Measurements from ENCODE around the gene LMCD1.
A peak's percentile ranks its signal among the peaks of the same experiment; 100 is the strongest.
"Not testable (repeated sequence)": the region's sequence is repeated elsewhere in the genome, so short reads cannot be mapped to it uniquely, and the experiment has no call there.

LMCD1 gene

DNA sequence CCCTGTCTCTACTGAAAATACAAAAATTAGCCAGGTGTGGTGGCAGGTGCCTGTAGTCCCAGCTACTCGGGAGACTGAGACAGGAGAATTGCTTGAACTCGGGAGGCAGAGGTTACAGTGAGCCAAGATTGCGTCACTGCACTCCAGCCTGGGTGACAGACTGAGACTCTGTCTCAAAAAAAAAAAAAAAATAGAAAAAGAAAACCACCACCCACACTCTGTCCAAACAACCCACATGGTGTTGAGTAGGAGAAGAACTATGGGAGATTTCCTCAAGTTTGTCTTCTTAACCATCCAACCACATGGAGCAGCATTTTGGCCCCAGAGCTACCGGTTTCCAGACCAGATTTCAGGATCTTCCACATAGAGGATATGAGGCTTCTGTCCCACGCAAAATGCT, 78.8 kb downstream of the LMCD1 start:
- not testable (repeated sequence) for H2BK120ac ChIP-seq (ENCODE audit: low read depth, low read length); DNase-seq (ENCODE audit: low spot score); H3K23ac ChIP-seq (ENCODE audit: low read depth, low read length, poor library complexity); H3K79me1 ChIP-seq (ENCODE audit: low read depth, low read length); H3K27me3 ChIP-seq (ENCODE audit: control insufficient read depth in 3 of 3, insufficient read depth in 3 of 3, low read depth in 1 of 3, low read length in 3 of 3); H3K4me3 ChIP-seq (ENCODE audit: low read length in 2 of 2); H3K4me1 ChIP-seq (ENCODE audit: control insufficient read depth in 2 of 2, insufficient read depth in 1 of 2, low read depth in 1 of 2, low read length in 2 of 2); H3K9ac ChIP-seq (ENCODE audit: low read depth, low read length, poor library complexity); H2BK5ac ChIP-seq (ENCODE audit: low read length); H3K14ac ChIP-seq (ENCODE audit: low read length); H2AK5ac ChIP-seq (ENCODE audit: low read depth, low read length); H2AFZ ChIP-seq (ENCODE audit: low read length); H3K27ac ChIP-seq (replicated peaks; ENCODE audit: low read length); H3K4me2 ChIP-seq (ENCODE audit: insufficient read depth, low read length, poor library complexity, severe bottlenecking); H4K91ac ChIP-seq (ENCODE audit: low read depth, low read length, poor library complexity); H2BK12ac ChIP-seq (ENCODE audit: low read length); H4K8ac ChIP-seq (ENCODE audit: low read depth, low read length); H3K36me3 ChIP-seq (replicated peaks in 1 of 2; ENCODE audit: control insufficient read depth in 2 of 2, insufficient read depth in 2 of 2, low read length in 2 of 2); H2BK15ac ChIP-seq (ENCODE audit: low read length); H3K9me3 ChIP-seq (replicated peaks in 1 of 2; ENCODE audit: control insufficient read depth in 2 of 2, insufficient read depth in 1 of 2, low read depth in 1 of 2, low read length in 2 of 2); H3K4ac ChIP-seq (ENCODE audit: low read length); H3K18ac ChIP-seq (ENCODE audit: low read length)
- no CpG with 5 or more reads among the region's 5 CpGs for WGBS, 2 donors (ENCODE audit: extremely low coverage in 2 of 2, insufficient read length in 2 of 2, insufficient replicate concordance in 1 of 2)

DNA sequence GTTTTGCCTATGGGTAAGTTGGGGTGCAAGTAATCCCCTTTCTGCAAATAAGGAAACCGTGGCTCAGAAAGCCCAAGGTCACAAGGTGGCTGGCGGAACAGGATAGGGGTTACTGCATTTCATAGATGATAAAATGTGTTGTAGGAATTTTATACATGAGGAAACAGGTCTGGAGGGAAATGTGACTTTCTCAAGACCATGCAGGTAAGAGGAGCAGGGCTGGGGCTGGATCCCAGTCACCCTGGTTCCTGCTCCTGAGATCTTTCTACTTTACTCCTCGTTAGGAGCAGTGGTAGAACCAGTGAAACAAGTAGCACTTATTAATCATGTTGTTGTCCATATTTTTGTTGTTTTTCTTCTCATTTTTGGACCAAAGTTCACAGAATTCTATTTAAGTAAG, 79.8 kb downstream of the LMCD1 start:
- Histone ChIP-seq H3K27me3 (ENCODE audit: control insufficient read depth in 3 of 3, insufficient read depth in 3 of 3, low read depth in 1 of 3, low read length in 3 of 3) (no peaks in the 10 kb centered on the region), H3K4ac (ENCODE audit: low read length) (no peak overlapping the region), H2AK5ac (ENCODE audit: low read depth, low read length) (no peak overlapping the region), H3K23ac (ENCODE audit: low read depth, low read length, poor library complexity) (no peak overlapping the region), H3K14ac (ENCODE audit: low read length) (no peak overlapping the region), H2BK12ac (ENCODE audit: low read length) (no peak overlapping the region), H2BK15ac (ENCODE audit: low read length) (no peak overlapping the region), H3K4me1 (ENCODE audit: control insufficient read depth in 2 of 2, insufficient read depth in 1 of 2, low read depth in 1 of 2, low read length in 2 of 2) (no peaks in the 10 kb centered on the region), H3K18ac (ENCODE audit: low read length) (no peak overlapping the region), H4K8ac (ENCODE audit: low read depth, low read length) (no peak overlapping the region), H3K79me1 (ENCODE audit: low read depth, low read length) (no peaks in the 10 kb centered on the region), H3K9ac (ENCODE audit: low read depth, low read length, poor library complexity) (no peak overlapping the region), H2BK5ac (ENCODE audit: low read length) (no peak overlapping the region), H2AFZ (ENCODE audit: low read length) (no peak overlapping the region), H2BK120ac (ENCODE audit: low read depth, low read length) (no peak overlapping the region), H3K27ac (replicated peaks; ENCODE audit: low read length) (no peak overlapping the region), H3K4me2 (ENCODE audit: insufficient read depth, low read length, poor library complexity, severe bottlenecking) (no peak overlapping the region), H3K4me3 (ENCODE audit: low read length in 2 of 2) (no peak overlapping the region), H4K91ac (ENCODE audit: low read depth, low read length, poor library complexity) (no peak overlapping the region), H3K36me3 (replicated peaks in 1 of 2; ENCODE audit: control insufficient read depth in 2 of 2, insufficient read depth in 2 of 2, low read length in 2 of 2) (no peaks in the 10 kb centered on the region), H3K9me3 (replicated peaks in 1 of 2; ENCODE audit: control insufficient read depth in 2 of 2, insufficient read depth in 1 of 2, low read depth in 1 of 2, low read length in 2 of 2) (peaks cover 0 to 1% of the 10 kb centered on the region in 2 donors)
- WGBS, 2 donors (ENCODE audit: extremely low coverage in 2 of 2, insufficient read length in 2 of 2, insufficient replicate concordance in 1 of 2): no CpG with 5 or more reads among the region's 3 CpGs
- DNase-seq (ENCODE audit: low spot score): no peak

DNA sequence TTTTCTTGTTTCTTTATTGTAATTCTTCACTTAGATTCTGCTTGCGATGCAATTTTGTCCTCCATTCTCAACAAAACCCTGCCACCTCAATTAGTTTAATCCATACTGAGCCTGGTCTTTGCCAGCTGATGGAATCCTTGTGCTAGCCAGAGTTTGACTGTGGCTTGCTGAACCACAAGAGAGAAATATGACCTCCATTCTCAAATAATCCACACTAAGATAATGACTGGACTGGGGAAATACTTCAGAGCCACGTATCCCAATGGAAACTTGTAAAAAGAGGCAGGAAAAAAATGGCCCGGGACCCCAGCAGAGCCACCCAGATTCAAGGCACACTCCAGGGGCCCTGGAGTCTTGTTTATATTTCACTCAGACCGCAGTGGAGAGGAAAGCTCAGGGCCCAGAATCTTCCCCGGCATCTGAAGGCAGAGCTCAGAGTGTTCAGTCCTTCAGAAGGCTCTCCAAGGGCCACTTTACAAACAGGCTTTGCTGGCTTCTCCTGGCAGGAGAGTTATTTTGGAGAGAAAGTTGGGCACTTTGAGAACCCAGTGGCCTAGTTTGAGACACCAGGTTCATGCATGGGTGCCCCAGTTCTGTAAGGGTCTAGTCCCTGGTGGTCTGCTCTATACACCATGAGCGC, 80.3 kb downstream of the LMCD1 start:
- Histone ChIP-seq H3K4me3 (ENCODE audit: low read length in 2 of 2) (no peak overlapping the region), H2BK12ac (ENCODE audit: low read length) (no peak overlapping the region), H3K18ac (ENCODE audit: low read length) (peak overlapping the region; percentile 54), H3K27ac (replicated peaks; ENCODE audit: low read length) (no peak overlapping the region), H3K4me2 (ENCODE audit: insufficient read depth, low read length, poor library complexity, severe bottlenecking) (no peak overlapping the region), H3K36me3 (replicated peaks in 1 of 2; ENCODE audit: control insufficient read depth in 2 of 2, insufficient read depth in 2 of 2, low read length in 2 of 2) (no peaks in the 10 kb centered on the region), H3K79me1 (ENCODE audit: low read depth, low read length) (no peaks in the 10 kb centered on the region), H3K14ac (ENCODE audit: low read length) (no peak overlapping the region), H2AFZ (ENCODE audit: low read length) (no peak overlapping the region), H3K27me3 (ENCODE audit: control insufficient read depth in 3 of 3, insufficient read depth in 3 of 3, low read depth in 1 of 3, low read length in 3 of 3) (no peaks in the 10 kb centered on the region), H2BK5ac (ENCODE audit: low read length) (no peak overlapping the region), H3K4me1 (ENCODE audit: control insufficient read depth in 2 of 2, insufficient read depth in 1 of 2, low read depth in 1 of 2, low read length in 2 of 2) (no peaks in the 10 kb centered on the region), H3K23ac (ENCODE audit: low read depth, low read length, poor library complexity) (no peak overlapping the region), H4K8ac (ENCODE audit: low read depth, low read length) (no peak overlapping the region), H3K9ac (ENCODE audit: low read depth, low read length, poor library complexity) (no peak overlapping the region), H3K4ac (ENCODE audit: low read length) (no peak overlapping the region), H2AK5ac (ENCODE audit: low read depth, low read length) (no peak overlapping the region), H4K91ac (ENCODE audit: low read depth, low read length, poor library complexity) (no peak overlapping the region), H3K9me3 (replicated peaks in 1 of 2; ENCODE audit: control insufficient read depth in 2 of 2, insufficient read depth in 1 of 2, low read depth in 1 of 2, low read length in 2 of 2) (peaks cover 0 to 1% of the 10 kb centered on the region in 2 donors), H2BK120ac (ENCODE audit: low read depth, low read length) (no peak overlapping the region), H2BK15ac (ENCODE audit: low read length) (no peak overlapping the region)
- no peak for DNase-seq (ENCODE audit: low spot score)
- no CpG with 5 or more reads among the region's 6 CpGs for WGBS, 2 donors (ENCODE audit: extremely low coverage in 2 of 2, insufficient read length in 2 of 2, insufficient replicate concordance in 1 of 2)

DNA sequence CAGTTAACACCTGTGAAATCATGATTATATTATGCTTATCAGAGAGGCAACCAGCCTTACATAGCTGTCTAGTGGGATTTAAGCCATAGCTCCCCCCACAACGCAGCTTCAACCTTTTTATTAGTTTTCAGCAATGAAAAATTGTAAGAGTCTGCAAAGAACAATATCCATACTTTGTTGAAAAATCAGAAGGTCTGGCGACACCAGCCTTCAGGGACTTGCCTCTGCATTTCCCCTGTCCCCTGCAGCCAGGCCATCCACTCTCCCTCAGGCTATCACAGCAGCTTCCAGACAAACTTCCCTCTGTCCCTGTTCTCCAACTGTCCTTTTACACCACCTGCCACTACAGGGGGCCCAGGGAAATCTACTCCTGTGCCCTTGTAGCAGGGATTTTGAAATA, 83.0 kb downstream of the LMCD1 start:
- H2AFZ ChIP-seq (ENCODE audit: low read length): no peak overlapping the region
- H2BK15ac ChIP-seq (ENCODE audit: low read length): no peak overlapping the region
- H3K9me3 ChIP-seq (replicated peaks in 1 of 2; ENCODE audit: control insufficient read depth in 2 of 2, insufficient read depth in 1 of 2, low read depth in 1 of 2, low read length in 2 of 2): peaks cover 0 to 1% of the 10 kb centered on the region in 2 donors
- H4K8ac ChIP-seq (ENCODE audit: low read depth, low read length): no peak overlapping the region
- no peak overlapping the region for H2BK120ac ChIP-seq (ENCODE audit: low read depth, low read length)
- no peak overlapping the region for H3K4me2 ChIP-seq (ENCODE audit: insufficient read depth, low read length, poor library complexity, severe bottlenecking)
- no peak overlapping the region for H3K18ac ChIP-seq (ENCODE audit: low read length)
- H3K4me1 ChIP-seq (ENCODE audit: control insufficient read depth in 2 of 2, insufficient read depth in 1 of 2, low read depth in 1 of 2, low read length in 2 of 2): no peaks in the 10 kb centered on the region
- no peak overlapping the region for H3K14ac ChIP-seq (ENCODE audit: low read length)
- H3K23ac ChIP-seq (ENCODE audit: low read depth, low read length, poor library complexity): no peak overlapping the region
- H4K91ac ChIP-seq (ENCODE audit: low read depth, low read length, poor library complexity): no peak overlapping the region
- no peaks in the 10 kb centered on the region for H3K36me3 ChIP-seq (replicated peaks in 1 of 2; ENCODE audit: control insufficient read depth in 2 of 2, insufficient read depth in 2 of 2, low read length in 2 of 2)
- no peak overlapping the region for H3K4ac ChIP-seq (ENCODE audit: low read length)
- no CpG with 5 or more reads among the region's 2 CpGs for WGBS, 2 donors (ENCODE audit: extremely low coverage in 2 of 2, insufficient read length in 2 of 2, insufficient replicate concordance in 1 of 2)
- no peaks in the 10 kb centered on the region for H3K27me3 ChIP-seq (ENCODE audit: control insufficient read depth in 3 of 3, insufficient read depth in 3 of 3, low read depth in 1 of 3, low read length in 3 of 3)
- H3K79me1 ChIP-seq (ENCODE audit: low read depth, low read length): no peaks in the 10 kb centered on the region
- H2AK5ac ChIP-seq (ENCODE audit: low read depth, low read length): no peak overlapping the region
- H3K27ac ChIP-seq (replicated peaks; ENCODE audit: low read length): no peak overlapping the region
- H2BK5ac ChIP-seq (ENCODE audit: low read length): no peak overlapping the region
- H2BK12ac ChIP-seq (ENCODE audit: low read length): no peak overlapping the region
- no peak for DNase-seq (ENCODE audit: low spot score)
- H3K4me3 ChIP-seq (ENCODE audit: low read length in 2 of 2): no peak overlapping the region
- H3K9ac ChIP-seq (ENCODE audit: low read depth, low read length, poor library complexity): no peak overlapping the region

Measured in neuronal stem cell (in vitro differentiated cells).